NCI-H146 treated with DMSO at 0.1 percent for 48 hours (cell line): ENCODE measurements around the gene NKD1.

Experiments used
- DNase-seq: peaks from one replicate; lab custom pipeline; 2025; ENCODE audit not compliant: unreplicated experiment; lab: John Stamatoyannopoulos, UW

The NKD1 gene

DNA sequence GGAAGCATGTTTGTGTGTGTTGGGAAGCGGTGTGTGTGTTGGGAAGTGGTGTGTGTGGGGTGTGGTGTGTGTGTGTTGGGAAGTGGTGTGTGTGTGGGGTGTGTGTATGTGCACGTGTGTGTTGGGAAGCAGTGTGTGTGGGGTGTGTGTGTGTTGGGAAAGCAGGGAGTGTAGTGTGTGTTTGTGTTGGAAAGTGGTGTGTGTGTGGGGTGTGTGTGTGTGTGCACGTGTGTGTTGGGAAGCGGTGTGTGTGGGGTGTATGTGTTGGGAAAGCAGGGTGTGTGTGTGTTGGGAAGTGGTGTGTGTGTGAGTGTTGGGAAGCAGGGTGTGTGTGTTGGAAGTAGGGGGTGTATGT is 144.4 kb downstream of the NKD1 start:
- DNase-seq = no peak

DNA sequence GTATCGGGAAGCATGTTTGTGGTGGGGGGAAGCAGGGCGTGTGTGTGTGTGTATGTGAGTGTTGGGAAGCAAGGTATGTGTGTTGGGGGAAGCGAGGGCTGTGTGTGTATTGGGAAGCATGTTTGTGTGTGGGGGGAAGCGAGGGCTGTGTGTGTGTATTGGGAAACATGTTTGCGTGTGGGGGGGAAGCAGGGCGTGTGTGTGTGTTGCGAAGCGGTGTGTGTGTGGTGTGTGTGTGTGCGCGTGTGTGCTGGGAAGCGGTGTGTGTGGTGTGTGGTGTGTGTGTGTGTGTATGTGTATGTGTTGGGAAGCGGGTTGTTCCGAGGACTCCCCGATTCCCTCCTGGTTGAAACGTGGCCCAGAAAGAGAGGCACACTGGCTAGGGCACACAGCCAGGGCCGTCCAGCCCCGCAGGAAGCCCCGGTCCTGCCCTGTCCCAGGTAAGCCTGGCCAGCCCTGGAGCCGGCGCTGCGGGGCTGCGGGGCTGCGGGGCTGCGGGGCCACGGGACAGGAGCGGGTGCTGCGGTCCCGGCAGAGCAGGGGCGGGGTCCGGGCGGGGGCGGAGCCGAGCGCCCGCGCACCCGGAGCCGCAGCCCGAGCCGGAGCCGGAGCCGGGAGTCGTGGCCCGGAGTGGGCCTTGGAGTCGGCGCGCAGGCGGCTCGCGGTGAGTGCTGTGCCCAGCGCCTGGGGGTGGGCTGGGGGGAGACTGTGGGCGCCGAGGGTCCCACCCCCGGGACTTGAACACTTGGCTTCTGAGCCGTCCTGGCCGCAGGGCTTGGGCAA is 145.0 kb downstream of the NKD1 start, which contains the start of gene NOD2:
TSS of gene NOD2 (plus strand) at position 608 of the 783 bp plus-strand sequence. CDS start 5,890 bp downstream, outside the sequence.
- DNase-seq = no peak

DNA sequence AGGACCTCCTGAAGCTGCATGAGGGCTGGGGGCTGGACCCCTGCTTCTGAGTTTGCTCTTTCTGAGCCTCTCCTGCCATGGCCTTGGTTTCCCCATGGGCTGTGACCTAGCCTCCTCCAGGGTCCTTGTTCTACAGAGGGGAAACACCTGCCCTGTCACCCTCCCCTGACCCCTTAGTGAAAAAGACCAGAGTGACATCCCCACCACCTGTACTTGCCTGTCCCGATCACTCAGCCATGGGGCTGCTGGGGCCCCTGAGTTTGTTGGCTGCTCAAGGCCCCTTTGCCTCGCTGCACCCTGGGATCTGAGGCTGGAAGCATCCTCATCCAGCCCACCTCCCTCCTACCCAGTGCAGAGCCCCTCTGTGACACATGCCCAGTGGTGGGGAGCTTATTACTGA is 146.0 kb downstream of the NKD1 start:
- no peak for DNase-seq

DNA sequence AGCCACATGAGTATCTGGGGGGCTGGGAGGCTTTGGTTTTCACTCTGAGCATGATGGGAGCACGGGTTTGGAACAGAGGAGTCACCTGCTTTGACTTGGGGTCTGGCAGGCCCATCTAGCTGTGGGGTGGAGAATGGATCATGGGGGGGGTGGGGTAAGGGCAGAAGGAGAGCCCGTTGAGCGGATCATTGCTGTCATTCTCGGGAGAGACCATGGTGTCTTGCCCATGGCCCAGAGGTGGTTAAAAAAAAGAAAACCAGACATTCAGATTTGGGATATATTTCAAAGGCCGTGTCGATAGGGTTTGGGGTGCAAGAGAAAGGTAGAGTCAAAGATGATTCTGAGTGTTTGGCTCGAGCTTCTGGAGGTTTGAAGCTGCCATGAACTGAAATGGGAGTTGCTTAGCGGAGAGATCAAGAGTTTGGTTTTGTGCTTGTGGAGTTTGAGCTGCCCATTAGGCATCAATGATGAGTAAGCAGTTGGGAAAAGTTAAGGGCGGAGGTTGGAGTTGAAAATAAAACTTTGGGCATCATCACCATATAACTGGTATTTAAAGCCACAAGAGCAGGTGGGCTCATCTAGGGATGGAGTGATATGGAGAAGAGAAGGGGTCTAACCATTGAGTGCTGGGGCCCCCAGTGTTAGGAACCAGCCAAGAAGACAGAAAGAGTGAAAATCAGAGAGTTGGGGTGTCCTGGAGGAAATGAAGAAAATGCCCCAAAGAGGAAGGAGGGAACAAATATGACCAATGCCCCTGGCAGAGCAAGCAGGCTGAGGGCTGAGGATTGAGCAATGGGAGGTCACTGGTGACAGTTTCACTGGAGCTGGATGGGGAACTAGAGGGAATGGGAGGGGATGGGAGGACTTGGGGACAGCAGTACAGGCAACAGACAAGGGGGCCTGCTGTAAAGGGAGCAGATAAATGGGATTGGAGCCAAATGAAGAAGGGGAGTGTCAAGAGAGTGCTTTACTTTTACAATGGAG is 147.1 kb downstream of the NKD1 start:
- DNase-seq = no peak

DNA sequence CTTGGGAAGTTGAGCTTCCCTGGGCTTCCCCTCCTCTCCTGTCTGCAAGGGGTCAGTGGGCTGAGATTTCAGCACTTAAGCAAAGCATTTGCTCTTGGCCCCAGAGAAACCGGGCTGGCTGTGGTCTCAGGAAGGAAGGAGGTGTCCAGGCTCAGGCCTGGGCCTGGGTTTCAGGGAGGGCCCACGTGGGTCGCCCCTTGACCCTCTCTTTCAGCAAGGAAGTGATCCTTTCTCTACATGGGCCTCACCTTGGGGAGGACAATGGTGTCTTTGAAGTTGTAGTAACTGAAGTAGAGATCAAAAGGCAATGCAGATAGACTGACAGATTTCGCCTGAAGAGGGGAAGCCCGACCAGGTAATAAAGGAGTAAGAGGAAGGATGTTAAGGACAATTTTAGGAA is 147.9 kb downstream of the NKD1 start:
- no peak for DNase-seq

DNA sequence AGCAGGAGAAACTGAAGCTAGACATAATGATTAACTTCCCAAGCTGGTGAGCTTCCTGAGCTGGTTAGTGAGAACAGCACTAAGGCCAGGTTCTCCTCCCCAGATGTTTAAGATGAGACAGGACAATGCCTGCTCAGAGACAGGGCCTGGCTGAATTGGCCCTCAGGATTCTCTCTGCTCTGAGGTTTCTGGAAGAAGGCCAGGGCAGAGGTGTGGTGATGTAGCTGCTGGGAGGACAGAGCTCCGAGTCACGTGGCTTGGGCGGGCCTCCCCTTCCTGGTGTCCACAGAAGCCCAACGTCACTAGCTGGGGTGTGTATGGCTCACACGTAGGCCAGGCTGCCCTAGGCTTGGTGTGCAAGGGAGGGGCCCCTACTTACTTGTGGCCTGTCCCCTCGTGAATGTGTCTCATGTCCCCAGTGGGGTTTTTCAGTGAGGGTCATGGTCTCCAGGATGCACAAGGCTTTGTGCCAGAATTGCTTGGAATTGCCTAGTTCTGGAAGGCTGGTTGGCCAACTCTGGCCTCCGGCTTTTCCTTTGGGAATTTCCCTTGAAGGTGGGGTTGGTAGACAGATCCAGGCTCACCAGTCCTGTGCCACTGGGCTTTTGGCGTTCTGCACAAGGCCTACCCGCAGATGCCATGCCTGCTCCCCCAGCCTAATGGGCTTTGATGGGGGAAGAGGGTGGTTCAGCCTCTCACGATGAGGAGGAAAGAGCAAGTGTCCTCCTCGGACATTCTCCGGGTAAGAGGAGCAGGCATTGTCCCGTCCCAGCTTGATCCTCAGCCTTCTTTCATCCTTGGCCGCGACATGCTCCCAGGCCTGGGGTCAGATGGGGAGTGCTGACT is 148.6 kb downstream of the NKD1 start:
- DNase-seq = no peak

DNA sequence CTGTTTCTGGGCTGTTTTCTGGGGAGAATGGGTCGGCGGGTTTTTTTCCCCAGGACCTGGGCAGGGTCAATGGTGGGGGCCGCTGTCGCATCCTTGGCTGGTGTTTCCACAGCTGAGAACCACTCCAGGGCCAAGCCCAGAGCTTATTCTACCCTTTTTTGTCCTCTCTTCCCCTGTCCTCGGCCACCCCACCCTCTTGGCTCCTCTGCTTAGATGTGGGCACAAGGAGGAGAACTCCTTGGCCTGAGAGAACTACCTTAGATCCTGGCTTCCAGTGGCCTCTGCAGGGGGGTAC is 149.2 kb downstream of the NKD1 start:
- DNase-seq = no peak

DNA sequence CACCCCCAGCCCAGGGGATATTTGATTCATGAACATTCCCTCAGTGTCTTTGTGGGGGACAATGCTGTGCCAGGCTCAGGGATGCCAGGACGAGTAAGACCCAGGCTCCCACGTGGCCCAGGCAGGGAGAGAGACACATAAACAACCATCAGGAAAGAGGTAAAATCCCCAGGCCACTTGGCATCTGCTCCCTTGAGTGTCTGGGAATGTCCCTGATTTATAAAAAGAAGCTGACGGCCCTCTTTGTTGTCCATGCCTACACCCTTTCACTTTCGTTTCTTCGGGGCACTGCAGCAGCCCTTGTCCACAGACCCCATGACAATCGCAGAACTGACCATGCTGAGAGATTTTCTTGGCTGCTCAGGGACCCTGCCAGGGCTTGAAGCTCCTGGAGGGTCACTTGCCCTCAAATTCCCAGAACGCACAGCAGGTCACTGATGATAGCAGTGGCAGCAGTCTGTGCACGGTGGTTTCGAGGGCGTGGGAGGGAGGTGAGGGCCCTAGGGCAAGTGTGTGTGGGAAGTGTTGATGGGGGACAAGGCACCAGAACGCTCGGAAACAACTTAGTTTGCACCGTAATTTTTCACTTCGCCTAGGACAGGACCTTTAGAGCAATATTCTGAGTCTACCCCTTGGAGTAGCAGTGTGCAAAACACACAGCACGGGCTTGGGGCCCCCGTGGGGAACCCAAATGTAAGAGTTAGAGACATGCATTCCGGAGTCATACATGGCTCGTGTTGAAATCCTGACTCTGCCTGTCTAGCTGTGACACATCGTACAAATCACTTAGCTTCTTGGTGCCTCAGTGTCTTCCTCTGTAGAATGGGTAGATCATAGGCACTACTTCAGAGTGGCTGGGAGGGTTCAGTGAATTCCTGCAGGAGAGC is 149.9 kb downstream of the NKD1 start:
- no peak for DNase-seq
